HG03097 (cell line): ENCODE measurements around the gene GKN2.
"Not testable (repeated sequence)": the region's sequence is repeated elsewhere in the genome, so short reads cannot be mapped to it uniquely, and the experiment has no call there.

Experiments used
- ATAC-seq: cut with Tn5 transposase; IDR thresholded peaks from one replicate; pipeline ENCODE4 v1.9.1; 2021; ENCODE audit not compliant: unreplicated experiment, low FRiP score

Gene GKN2

GRCh38 chr2:68964282-68964681, 11.6 kb upstream of the GKN2 start:
- ATAC-seq = no peak

GRCh38 chr2:68961380-68961779, 8.7 kb upstream of the GKN2 start:
- no peak for ATAC-seq

GRCh38 chr2:68959001-68959400, 6.3 kb upstream of the GKN2 start:
- ATAC-seq = no peak

- ATAC-seq = not testable (repeated sequence)
Measured at GRCh38 chr2:68955432-68955831, 2.7 kb upstream of the GKN2 start.

- ATAC-seq = no peak
Measured at GRCh38 chr2:68951899-68952298, 794 bp downstream of the GKN2 start.

GRCh38 chr2:68948710-68949109, 4.0 kb downstream of the GKN2 start:
- ATAC-seq = no peak

- ATAC-seq = no peak
Measured at GRCh38 chr2:68946117-68946516, 6.6 kb downstream of the GKN2 start.

GRCh38 chr2:68943581-68944568, 8.8 kb downstream of the GKN2 start:
- no peak for ATAC-seq

GRCh38 chr2:68942827-68943226, 9.9 kb downstream of the GKN2 start:
- ATAC-seq = no peak

GRCh38 chr2:68940369-68940768, 12.3 kb downstream of the GKN2 start:
- ATAC-seq = no peak

- ATAC-seq = no peak
Measured at GRCh38 chr2:68939962-68940361, 12.7 kb downstream of the GKN2 start.

GRCh38 chr2:68938938-68939337, 13.8 kb downstream of the GKN2 start:
- no peak for ATAC-seq

GRCh38 chr2:68937346-68938055, 15.2 kb downstream of the GKN2 start:
- ATAC-seq = no peak

- ATAC-seq = no peak
Measured at GRCh38 chr2:68936889-68937288, 15.8 kb downstream of the GKN2 start.

GRCh38 chr2:68936427-68936826, 16.3 kb downstream of the GKN2 start:
- no peak for ATAC-seq

GRCh38 chr2:68935471-68935870, 17.2 kb downstream of the GKN2 start:
- ATAC-seq = no peak

- no peak for ATAC-seq
Measured at GRCh38 chr2:68934021-68934420, 18.7 kb downstream of the GKN2 start.

- ATAC-seq = no peak
Measured at GRCh38 chr2:68932402-68932801, 20.3 kb downstream of the GKN2 start.

GRCh38 chr2:68931799-68932198, 20.9 kb downstream of the GKN2 start:
- no peak for ATAC-seq

GRCh38 chr2:68931149-68931711, 21.5 kb downstream of the GKN2 start:
- ATAC-seq = no peak

GRCh38 chr2:68926796-68927195, 25.9 kb downstream of the GKN2 start:
- no peak for ATAC-seq
